Kidney (tissue), 14 donors: ENCODE measurements around the gene MBD3. TPM values are rescaled to one million over a fixed set of nuclear protein-coding genes. Genes with fewer than 3 reads are reported as not detected.

ENCODE experiments used
- DNase-seq, 5 donors: peaks; one replicate each; pipeline ENCODE4 v3.0.0-alpha.2; 2013 to 2020
- FAIRE-seq: peaks from 2 replicates; lab custom pipeline; 2012; peaks lifted over from hg19 to GRCh38; lab: Jason Lieb, UNC
- H3K27ac ChIP-seq, 2 donors: one replicate each; pipeline ENCODE4 v1.7.0; 2013; ENCODE audit warnings: low read depth in 2 of 2, low read length in 2 of 2, inconsistent platforms in 1 of 2
- H3K27me3 ChIP-seq: one replicate; pipeline ENCODE4 v1.7.1; 2013; ENCODE audit warnings: low read length, inconsistent platforms; ENCODE audit not compliant: control insufficient read depth, insufficient read depth
- H3K36me3 ChIP-seq, 3 donors: one replicate each; pipeline versions ENCODE4 v1.7.0 to v1.7.1; 2013; ENCODE audit warnings: low read length in 3 of 3, control low read depth in 1 of 3, inconsistent platforms in 1 of 3; ENCODE audit not compliant: insufficient read depth in 3 of 3, control insufficient read depth in 2 of 3
- H3K4me1 ChIP-seq, 3 donors: one replicate each; pipeline versions ENCODE4 v1.7.0 to v1.7.1; 2013; ENCODE audit warnings: low read length in 3 of 3, inconsistent platforms in 1 of 3, low read depth in 1 of 3; ENCODE audit not compliant: control insufficient read depth in 2 of 3, insufficient read depth in 2 of 3
- H3K4me3 ChIP-seq, 3 donors: one replicate each; pipeline versions ENCODE4 v1.7.0 to v1.8.1; 2013; ENCODE audit warnings: low read length in 3 of 3, control low read depth in 1 of 3, inconsistent platforms in 1 of 3
- H3K9ac ChIP-seq, 3 donors: one replicate each; pipeline versions ENCODE4 v1.7.0 to v1.7.1; 2013; ENCODE audit warnings: low read length in 3 of 3, control low read depth in 1 of 3, inconsistent platforms in 1 of 3
- H3K9me3 ChIP-seq, 3 donors: one replicate each; pipeline versions ENCODE4 v1.7.0 to v1.7.1; 2013; ENCODE audit warnings: low read length in 3 of 3, control low read depth in 1 of 3, inconsistent platforms in 1 of 3; ENCODE audit not compliant: control insufficient read depth in 2 of 3, insufficient read depth in 1 of 3
- CTCF ChIP-seq: IDR thresholded peaks from 3 replicates; pipeline ENCODE4 v1.5.1; 2012; ENCODE audit warnings: mild to moderate bottlenecking, moderate library complexity, borderline replicate concordance; ENCODE audit not compliant: insufficient read depth; ENCODE audit errors: extremely low read depth
- intact Hi-C: fragments of 100-400 bp; cut with DNase I; formaldehyde crosslinking; loops from one replicate; pipeline ENCODE4 v1.11.1; 2022
- polyA plus RNA-seq: library from polyadenylated mRNA; stranded (reverse); fragments of 350-450 nt; fragmentation: Illumina TruSeq; extraction: RNeasy Lipid Tissue Mini Kit (QIAGEN cat#74804); gene quantifications from one replicate; pipeline ENCODE4 v1.2.3, GENCODE V29; 2014; ENCODE audit warnings: low read depth, low replicate concordance; ENCODE audit not compliant: insufficient read depth
- total RNA-seq: library from RNA; stranded (reverse); fragmentation: NEBNext Ultra II Directional; extraction: Animal tissue kit (Norgen Biotek cat#: 25700); gene quantifications from one replicate; pipeline ENCODE4 v1.2.1, GENCODE V29; 2021
- donor health status: control.
- donor health status: control.
- donor health status: control.
- donor health status: control.
- donor health status: control.
- donor health status: DM: yes; HTN: yes; CAD: no.
- donor health status: Normal renal cell carcinoma (clear cell type).

MBD3 gene
- total and polyA plus RNA-seq, 2 donors from 2014 or later: 62.5 to 76.1 TPM

- intact Hi-C loops: no loop called here
- Histone ChIP-seq H3K36me3 (no peaks in the 10 kb centered on the region), H3K27me3 (no peaks in the 10 kb centered on the region), H3K27ac (no peak within 1 kb of the TSS), H3K4me3 (peak within 1 kb of the TSS in 2 of 3 donors; percentile 41 to 48), H3K4me1 (peaks cover 0 to 9% (median 0%) of the 10 kb centered on the region in 3 donors), H3K9me3 (no peaks in the 10 kb centered on the region), H3K9ac (no peak within 1 kb of the TSS)
- no peak for FAIRE-seq
- peak; percentile 71 to 92 (median 90) for DNase-seq
- no peak for TF ChIP-seq CTCF
Measured at GRCh38 chr19:1568320-1569019, 24.2 kb downstream of the MBD3 start, which contains the start of gene MEX3D. Gene MEX3D, minus strand, starts transcription at chr19:1568325. Its CDS starts 267 bp downstream, at chr19:1568058.

GRCh38 chr19:1567848-1568227 is 24.8 kb downstream of the MBD3 start:
- DNase-seq (peak in 1 of 5 donors; percentile 28), FAIRE-seq (no peak)
- H3K27me3 ChIP-seq: no peaks in the 10 kb centered on the region
- peaks cover 0 to 9% (median 0%) of the 10 kb centered on the region in 3 donors for H3K4me1 ChIP-seq
- intact Hi-C loops: no loop called here
- no peaks in the 10 kb centered on the region for H3K9me3 ChIP-seq
- no peak overlapping the region for H3K9ac ChIP-seq
- H3K36me3 ChIP-seq: no peaks in the 10 kb centered on the region
- TF ChIP-seq CTCF: no peak
- H3K4me3 ChIP-seq: no peak overlapping the region
- H3K27ac ChIP-seq: no peak overlapping the region

DNA sequence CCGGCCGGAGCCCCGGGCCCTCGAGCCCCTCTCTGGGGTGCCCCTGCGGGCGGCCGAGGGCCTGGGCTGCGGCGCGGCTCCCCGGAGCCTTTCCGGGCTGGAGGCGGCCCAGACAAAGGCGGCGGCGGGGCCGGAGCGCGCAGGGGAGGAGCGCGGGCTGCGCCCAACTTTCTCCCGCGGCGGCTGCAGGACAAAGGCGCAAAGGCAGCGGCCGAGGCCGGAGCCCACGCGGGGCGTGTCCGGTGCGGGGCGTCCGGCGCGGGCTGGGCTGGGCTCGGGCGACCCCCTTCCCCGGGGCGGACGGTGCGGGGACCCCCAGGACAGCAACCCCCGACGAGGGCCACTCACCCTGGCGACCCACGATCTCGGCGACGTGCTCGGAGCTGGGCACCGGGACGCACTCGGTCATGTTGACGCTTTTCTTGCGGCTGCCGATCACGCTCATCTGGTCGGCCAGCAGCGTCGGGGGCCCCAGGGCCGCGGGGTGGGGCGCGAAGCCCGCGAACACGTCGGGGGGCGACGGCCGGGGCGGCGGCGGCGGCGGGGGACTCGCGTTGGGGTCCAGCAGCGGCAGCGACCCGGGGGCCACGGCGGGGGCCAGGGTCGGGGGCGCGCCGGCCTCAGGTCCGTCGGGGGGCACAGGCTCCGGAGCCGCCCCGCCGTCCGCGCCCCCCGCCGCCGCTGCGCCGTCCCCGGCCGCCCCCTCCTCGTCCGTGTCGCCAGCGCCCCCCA is 25.4 kb downstream of the MBD3 start:
- intact Hi-C loops: no loop called here
- Histone ChIP-seq H3K9me3 (no peaks in the 10 kb centered on the region), H3K27me3 (no peaks in the 10 kb centered on the region), H3K9ac (no peak overlapping the region), H3K4me1 (peaks cover 0 to 9% (median 0%) of the 10 kb centered on the region in 3 donors), H3K4me3 (peak overlapping the region in 2 of 3 donors; percentile 41 to 48), H3K36me3 (no peaks in the 10 kb centered on the region), H3K27ac (peak overlapping the region in 1 of 2 donors; percentile 51)
- DNase-seq (peak; percentile 23 to 84 (median 44)), FAIRE-seq (no peak)
- TF ChIP-seq CTCF: no peak
